ENCODE data around the gene FBXO36.

FBXO36 gene

GRCh38 chr2:229974266-229974665, 52.0 kb downstream of the FBXO36 start:
- DNase-seq: no peak

GRCh38 chr2:229980431-229981184, 58.3 kb downstream of the FBXO36 start:
- DNase-seq: no peak

- no peak for DNase-seq
Measured at GRCh38 chr2:229993236-229993635, 70.9 kb downstream of the FBXO36 start.

- DNase-seq: no peak
Measured at GRCh38 chr2:229996320-229996719, 74.0 kb downstream of the FBXO36 start.

- no peak for DNase-seq
Measured at GRCh38 chr2:229997565-229997964, 75.3 kb downstream of the FBXO36 start.

- DNase-seq: no peak
Measured at GRCh38 chr2:230000118-230000841, 78.0 kb downstream of the FBXO36 start.

GRCh38 chr2:230007931-230008707, 85.8 kb downstream of the FBXO36 start:
- no peak for DNase-seq

- DNase-seq: no peak
Measured at GRCh38 chr2:230008708-230009066, 86.4 kb downstream of the FBXO36 start.

- no peak for DNase-seq
Measured at GRCh38 chr2:230010501-230010900, 88.2 kb downstream of the FBXO36 start.

- no peak for DNase-seq
Measured at GRCh38 chr2:230011617-230012016, 89.3 kb downstream of the FBXO36 start.

- no peak for DNase-seq
Measured at GRCh38 chr2:230012267-230012884, 90.1 kb downstream of the FBXO36 start.

- no peak for DNase-seq
Measured at GRCh38 chr2:230016844-230017243, 94.5 kb downstream of the FBXO36 start.

GRCh38 chr2:230018153-230018552, 95.8 kb downstream of the FBXO36 start:
- DNase-seq: no peak

- no peak for DNase-seq
Measured at GRCh38 chr2:230019742-230020141, 97.4 kb downstream of the FBXO36 start.

- no peak for DNase-seq
Measured at GRCh38 chr2:230023313-230023712, 101.0 kb downstream of the FBXO36 start.

GRCh38 chr2:230042195-230042594, 119.9 kb downstream of the FBXO36 start:
- DNase-seq: no peak

GRCh38 chr2:230043025-230043424, 120.7 kb downstream of the FBXO36 start:
- no peak for DNase-seq

- DNase-seq: no peak
Measured at GRCh38 chr2:230043461-230043860, 121.2 kb downstream of the FBXO36 start.

- DNase-seq: no peak
Measured at GRCh38 chr2:230046491-230046890, 124.2 kb downstream of the FBXO36 start.

- DNase-seq: no peak
Measured at GRCh38 chr2:230048010-230048671, 125.8 kb downstream of the FBXO36 start.

GRCh38 chr2:230050136-230050535, 127.8 kb downstream of the FBXO36 start:
- no peak for DNase-seq

- DNase-seq: no peak
Measured at GRCh38 chr2:230052299-230052698, 130.0 kb downstream of the FBXO36 start.

Data from SIG-M5 (cell line).